K562 (cell line): ENCODE data around the gene IP6K3. TPM values are rescaled to one million over a fixed set of nuclear protein-coding genes. Genes with fewer than 3 reads are reported as not detected.

Experiments
- CREB3L1 ChIP-seq: fragments of 450-650 bp; IDR thresholded peaks from 2 replicates; pipeline ENCODE4 v1.6.1; 2014; ENCODE audit warnings: low read depth, mild to moderate bottlenecking, moderate library complexity, borderline replicate concordance
- EGR1 ChIP-seq: fragments of 450-650 bp; conservative IDR thresholded peaks from 2 replicates; pipeline ENCODE4 v1.6.1; 2017; ENCODE audit warnings: mild to moderate bottlenecking
- ELK3 ChIP-seq: fragments of 450-650 bp; formaldehyde crosslinking; IDR thresholded peaks from 2 replicates; pipeline ENCODE4 v1.4.0; 2020; ENCODE audit warnings: mild to moderate bottlenecking
- GTF2F1 ChIP-seq: IDR thresholded peaks from 2 replicates; pipeline ENCODE4 v1.6.1; 2011; ENCODE audit warnings: low read depth, low read length, improper control_type of control experiment
- HSF4 ChIP-seq: fragments of 250-450 bp; sonication (Bioruptor Pico); IDR thresholded peaks from 2 replicates; pipeline ENCODE4 v2.1.2; 2022; ENCODE audit warnings: mild to moderate bottlenecking, moderate library complexity, borderline replicate concordance
- MCM7 ChIP-seq, 2 experiments: fragments of 450-650 bp; IDR thresholded peaks; 2 replicates each; pipeline ENCODE4 v1.6.1; 2016 to 2018
- NCOA2 ChIP-seq, 2 experiments: fragments of 450-650 bp; IDR thresholded peaks; 2 replicates each; pipeline ENCODE4 v1.6.1; 2018; ENCODE audit warnings: mild to moderate bottlenecking in 2 of 2, moderate library complexity in 1 of 2; ENCODE audit not compliant: partially characterized antibody in 2 of 2
- NR2C2 ChIP-seq, 2 experiments: fragments of 200-800 bp in 1 of 2; sonication (Bioruptor generic) in 1 of 2; sonication (generic) in 1 of 2; formaldehyde crosslinking in 1 of 2; IDR thresholded peaks; 2 replicates each; pipeline versions ENCODE4 v1.6.1 to v1.8.0; 2016 to 2022; ENCODE audit warnings: mild to moderate bottlenecking in 1 of 2, missing compliant biosample characterization in 1 of 2, missing genetic modification characterization in 1 of 2, missing genetic modification reagents in 1 of 2
- RAD21 ChIP-seq, 2 experiments: fragments of 250-450 bp in 1 of 2; fragments of 450-650 bp in 1 of 2; sonication (Bioruptor Pico) in 1 of 2; formaldehyde crosslinking in 1 of 2; IDR thresholded peaks in 1 of 2; conservative IDR thresholded peaks in 1 of 2; 2 replicates each; pipeline versions ENCODE4 v1.4.0 to v1.8.0; 2020 to 2022; ENCODE audit warnings: mild to moderate bottlenecking in 2 of 2, moderate library complexity in 1 of 2
- RB1 ChIP-seq: fragments of 450-650 bp; IDR thresholded peaks from 2 replicates; pipeline ENCODE4 v1.6.1; 2017; ENCODE audit warnings: low read depth, mild to moderate bottlenecking
- RBBP5 ChIP-seq: fragments of 200-600 bp; sonication (generic); IDR thresholded peaks from 2 replicates; pipeline ENCODE4 v1.6.1; 2012; ENCODE audit warnings: borderline replicate concordance, mild to moderate bottlenecking, low read length, control low read depth, inconsistent platforms; ENCODE audit not compliant: insufficient read depth, poor library complexity, severe bottlenecking
- SOX6 ChIP-seq: fragments of 450-650 bp; IDR thresholded peaks from 2 replicates; pipeline ENCODE4 v1.6.1; 2014; ENCODE audit warnings: mild to moderate bottlenecking
- TCF7L2 ChIP-seq: fragments of 150-350 bp; IDR thresholded peaks from 2 replicates; pipeline ENCODE4 v1.6.1; 2016; ENCODE audit warnings: low read depth, mild to moderate bottlenecking, low read length, moderate library complexity
- ZBED1 ChIP-seq: IDR thresholded peaks from 2 replicates; pipeline ENCODE4 v1.6.1; 2014
- ZNF277 ChIP-seq: fragments of 250-450 bp; sonication (Bioruptor Pico); IDR thresholded peaks from 2 replicates; pipeline ENCODE4 v1.8.0; 2022; ENCODE audit warnings: inconsistent platforms, mild to moderate bottlenecking, moderate library complexity, borderline replicate concordance
- ZNF282 ChIP-seq: sonication (generic); formaldehyde crosslinking; IDR thresholded peaks from 2 replicates; pipeline ENCODE4 v1.8.1; 2023; ENCODE audit warnings: missing genetic modification reagents
- polyA plus RNA-seq, 8 experiments: library from polyadenylated mRNA; depleted of rRNA in 4 of 8; stranded (reverse) in 5 of 8; unstranded in 3 of 8; fragments of >200 nt; fragmentation: Nextera tagmentation in 2 of 8; fragmentation: Illumina TruSeq in 1 of 8; extraction: Ambion mirVana in 2 of 8; extraction: Trizol in 1 of 8; gene quantifications; 2 replicates each; pipeline versions ENCODE4 v1.2.1 to v1.2.3, GENCODE V29; 2011 to 2014; ENCODE audit warnings: inconsistent platforms in 1 of 8, missing spikeins in 1 of 8
- total RNA-seq, 7 experiments: library from RNA; depleted of rRNA in 6 of 7; stranded (reverse); fragments of >200 nt in 6 of 7; fragmentation: Illumina TruSeq in 2 of 7; extraction: Trizol in 2 of 7; gene quantifications; 2 replicates each; pipeline versions ENCODE4 v1.2.1 to v1.2.3, GENCODE V29; 2011 to 2021; ENCODE audit warnings: low replicate concordance in 1 of 7
- TF ChIP-seq, protein P1 (sequence below): fragments of 450-650 bp; IDR thresholded peaks from 2 replicates; pipeline ENCODE4 v1.6.1; 2016
- TF ChIP-seq, protein P2 (sequence below): fragments of 450-650 bp; formaldehyde crosslinking; IDR thresholded peaks from 2 replicates; pipeline ENCODE4 v1.4.0; 2020; ENCODE audit warnings: mild to moderate bottlenecking, moderate library complexity

Gene IP6K3
- total and polyA plus RNA-seq, 9 of the 15 experiments (the other 6 are each of a cell fraction or from before 2014, with no cell fraction given), result not detected

- TF ChIP-seq HSF4 (CRISPR knock-in tag) (no peak), RB1 (peak; percentile 99), EGR1 (peak; percentile 50), NR2C2 (CRISPR knock-in tag; IDR thresholded peaks at IDR 0.05) (no peak), NR2C2 (tag; IDR thresholded peaks at IDR 0.05) (no peak), MCM7 (IDR thresholded peaks at IDR 0.05) (no peak), SOX6 (peak; percentile 45; the same call in 1 of the 2 replicates), NCOA2 (IDR thresholded peaks at IDR 0.05; ENCODE audit: partially characterized antibody in 2 of 2) (no peak), ELK3 (CRISPR knock-in tag) (no peak), GTF2F1 (no peak), ZNF282 (CRISPR knock-in tag) (0 out of 2 replicates have a peak, but pooled peaks have one; percentile 54), RAD21 (CRISPR knock-in tag; conservative IDR thresholded peaks at IDR 0.05 in 1 of 2, IDR thresholded peaks at IDR 0.05 in 1 of 2) (peak; percentile 88 to 94), ZBED1 (no peak), RBBP5 (no peak), CREB3L1 (peak; percentile 51; the same call in 1 of the 2 replicates), ZNF277 (CRISPR knock-in tag) (no peak), TCF7L2 (0 out of 2 replicates have a peak, but pooled peaks have one; percentile 11)
- TF ChIP-seq, protein P1, sequence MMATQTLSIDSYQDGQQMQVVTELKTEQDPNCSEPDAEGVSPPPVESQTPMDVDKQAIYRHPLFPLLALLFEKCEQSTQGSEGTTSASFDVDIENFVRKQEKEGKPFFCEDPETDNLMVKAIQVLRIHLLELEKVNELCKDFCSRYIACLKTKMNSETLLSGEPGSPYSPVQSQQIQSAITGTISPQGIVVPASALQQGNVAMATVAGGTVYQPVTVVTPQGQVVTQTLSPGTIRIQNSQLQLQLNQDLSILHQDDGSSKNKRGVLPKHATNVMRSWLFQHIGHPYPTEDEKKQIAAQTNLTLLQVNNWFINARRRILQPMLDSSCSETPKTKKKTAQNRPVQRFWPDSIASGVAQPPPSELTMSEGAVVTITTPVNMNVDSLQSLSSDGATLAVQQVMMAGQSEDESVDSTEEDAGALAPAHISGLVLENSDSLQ, result no peak
- TF ChIP-seq, protein P2, sequence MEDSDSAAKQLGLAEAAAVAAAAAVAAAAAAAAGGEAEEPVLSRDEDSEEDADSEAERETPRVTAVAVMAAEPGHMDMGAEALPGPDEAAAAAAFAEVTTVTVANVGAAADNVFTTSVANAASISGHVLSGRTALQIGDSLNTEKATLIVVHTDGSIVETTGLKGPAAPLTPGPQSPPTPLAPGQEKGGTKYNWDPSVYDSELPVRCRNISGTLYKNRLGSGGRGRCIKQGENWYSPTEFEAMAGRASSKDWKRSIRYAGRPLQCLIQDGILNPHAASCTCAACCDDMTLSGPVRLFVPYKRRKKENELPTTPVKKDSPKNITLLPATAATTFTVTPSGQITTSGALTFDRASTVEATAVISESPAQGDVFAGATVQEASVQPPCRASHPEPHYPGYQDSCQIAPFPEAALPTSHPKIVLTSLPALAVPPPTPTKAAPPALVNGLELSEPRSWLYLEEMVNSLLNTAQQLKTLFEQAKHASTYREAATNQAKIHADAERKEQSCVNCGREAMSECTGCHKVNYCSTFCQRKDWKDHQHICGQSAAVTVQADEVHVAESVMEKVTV (CRISPR knock-in tag), result peak; percentile 87
Observed at GRCh38 chr6:33771146-33772081, 24.7 kb upstream of the IP6K3 start (continued).
